Neural cell (in vitro differentiated cells): Measurements from ENCODE around the gene KNOP1. TPM values are rescaled to one million over a fixed set of nuclear protein-coding genes. Genes with fewer than 3 reads are reported as not detected.

Experiments used
- H2AFZ ChIP-seq: fragments of 200-600, 300-800 bp; sonication (generic), shearing (Covaris generic); 2 replicates; pipeline ENCODE4 v1.6.0; 2014; ENCODE audit warnings: low read depth, mild to moderate bottlenecking, antibody characterized with exemption, low read length, moderate library complexity
- H3F3A ChIP-seq: fragments of 200-600 bp; shearing (Covaris generic); 2 replicates; pipeline ENCODE4 v1.6.1; 2016; ENCODE audit warnings: mild to moderate bottlenecking, moderate library complexity, mixed read lengths, antibody characterized with exemption, low read length; ENCODE audit not compliant: insufficient read depth, poor library complexity, severe bottlenecking
- H3K27ac ChIP-seq: fragments of 200-600, 300-800 bp; sonication (generic), shearing (Covaris generic); 2 replicates; pipeline ENCODE4 v1.5.1; 2014; ENCODE audit warnings: mild to moderate bottlenecking, low read length, moderate library complexity
- H3K27me3 ChIP-seq: fragments of 300-800, 200-600 bp; sonication (generic), shearing (Covaris generic); 2 replicates; pipeline ENCODE4 v1.6.0; 2014; ENCODE audit warnings: mild to moderate bottlenecking, low read depth, low read length, moderate library complexity; ENCODE audit not compliant: insufficient read depth
- H3K36me3 ChIP-seq: fragments of 300-800, 200-600 bp; sonication (generic), shearing (Covaris generic); 2 replicates; pipeline ENCODE4 v1.5.1; 2014; ENCODE audit warnings: mild to moderate bottlenecking, antibody characterized with exemption, low read length, moderate library complexity; ENCODE audit not compliant: insufficient read depth
- H3K4me2 ChIP-seq: fragments of 300-800, 200-600 bp; sonication (generic), shearing (Covaris generic); 2 replicates; pipeline ENCODE4 v1.6.0; 2014; ENCODE audit warnings: mild to moderate bottlenecking, low read length
- H3K4me3 ChIP-seq: fragments of 300-800, 200-600 bp; sonication (generic), shearing (Covaris generic); 2 replicates; pipeline ENCODE4 v1.5.1; 2014; ENCODE audit warnings: mild to moderate bottlenecking, low read length, moderate library complexity
- H3K79me2 ChIP-seq: fragments of 200-600 bp; shearing (Covaris generic); replicated peaks from 2 replicates; pipeline ENCODE4 v1.6.0; 2014; ENCODE audit warnings: mild to moderate bottlenecking, low read length, moderate library complexity; ENCODE audit not compliant: insufficient read depth
- H3K9ac ChIP-seq: fragments of 300-800, 200-600 bp; sonication (generic), shearing (Covaris generic); 2 replicates; pipeline ENCODE4 v1.6.1; 2016; ENCODE audit warnings: mild to moderate bottlenecking, low read length, mixed read lengths
- H3K9me2 ChIP-seq: fragments of 200-600 bp; shearing (Covaris generic); 2 replicates; pipeline ENCODE4 v1.6.1; 2016; ENCODE audit warnings: mild to moderate bottlenecking, low read length, mixed read lengths; ENCODE audit not compliant: insufficient read depth
- H3K9me3 ChIP-seq: fragments of 200-600, 300-800 bp; sonication (generic), shearing (Covaris generic); 2 replicates; pipeline ENCODE4 v1.6.1; 2016; ENCODE audit warnings: mild to moderate bottlenecking, mixed run types, low read length, moderate library complexity, mixed read lengths
- H4K20me1 ChIP-seq: fragments of 200-600 bp; shearing (Covaris generic); 2 replicates; pipeline ENCODE4 v1.6.1; 2016; ENCODE audit warnings: mild to moderate bottlenecking, mixed run types; ENCODE audit not compliant: insufficient read depth
- CTCF ChIP-seq: fragments of 450-650 bp; IDR thresholded peaks from 2 replicates; pipeline ENCODE4 v1.5.1; 2014; ENCODE audit warnings: antibody characterized with exemption, mild to moderate bottlenecking, moderate library complexity; ENCODE audit not compliant: poor library complexity, severe bottlenecking
- EP300 ChIP-seq: fragments of 450-650 bp; conservative IDR thresholded peaks from 2 replicates; pipeline ENCODE4 v1.6.1; 2014; ENCODE audit warnings: antibody characterized with exemption, mild to moderate bottlenecking, moderate library complexity; ENCODE audit not compliant: poor library complexity, severe bottlenecking
- MXI1 ChIP-seq: fragments of 450-650 bp; conservative IDR thresholded peaks from 2 replicates; pipeline ENCODE4 v1.6.1; 2014; ENCODE audit warnings: antibody characterized with exemption, mild to moderate bottlenecking; ENCODE audit not compliant: poor library complexity, severe bottlenecking
- POLR2AphosphoS5 ChIP-seq: IDR thresholded peaks from 2 replicates; pipeline ENCODE4 v1.6.1; 2012
- RAD21 ChIP-seq: fragments of 450-650 bp; conservative IDR thresholded peaks from 2 replicates; pipeline ENCODE4 v1.6.1; 2014; ENCODE audit warnings: antibody characterized with exemption, mild to moderate bottlenecking, moderate library complexity
- REST ChIP-seq: IDR thresholded peaks from 2 replicates; pipeline ENCODE4 v1.6.1; 2012; ENCODE audit warnings: borderline replicate concordance
- SMC3 ChIP-seq: fragments of 450-650 bp; conservative IDR thresholded peaks from 2 replicates; pipeline ENCODE4 v1.6.1; 2014; ENCODE audit warnings: antibody characterized with exemption, mild to moderate bottlenecking, moderate library complexity; ENCODE audit not compliant: poor library complexity
- TAF1 ChIP-seq: IDR thresholded peaks from 2 replicates; pipeline ENCODE4 v1.6.1; 2012; ENCODE audit warnings: low read depth
- polyA plus RNA-seq: library from polyadenylated mRNA; depleted of rRNA; stranded (reverse); fragments of >200 nt; gene quantifications from 2 replicates; pipeline ENCODE4 v1.2.3, GENCODE V29; 2014

KNOP1 gene
- polyA plus RNA-seq, 1 donor from 2014 or later: 40.1 TPM

- H3K27me3 ChIP-seq: no peaks in the 10 kb centered on the region
- H3K36me3 ChIP-seq: no peaks in the 10 kb centered on the region
- no peak overlapping the region for H3K27ac ChIP-seq
These were observed 23.0 kb downstream of the KNOP1 start for GRCh38 chr16:19694989-19695388.

GRCh38 chr16:19691161-19691711, 26.8 kb downstream of the KNOP1 start:
- no peak overlapping the region for H3K27ac ChIP-seq
- no peaks in the 10 kb centered on the region for H3K79me2 ChIP-seq
- H2AFZ ChIP-seq: no peak overlapping the region
- H3F3A ChIP-seq: no peaks in the 10 kb centered on the region
- no peaks in the 10 kb centered on the region for H3K27me3 ChIP-seq
- no peaks in the 10 kb centered on the region for H3K9me3 ChIP-seq
- H4K20me1 ChIP-seq: no peaks in the 10 kb centered on the region
- H3K4me3 ChIP-seq: no peak overlapping the region
- no peaks in the 10 kb centered on the region for H3K36me3 ChIP-seq
- no peaks in the 10 kb centered on the region for H3K9me2 ChIP-seq
- H3K4me2 ChIP-seq: no peak overlapping the region
- TF ChIP-seq SMC3: no peak
- no peak overlapping the region for H3K9ac ChIP-seq

More at GRCh38 chr16:19694989-19695388, 23.0 kb downstream of the KNOP1 start:
- H3K4me2 ChIP-seq: no peak overlapping the region
- no peaks in the 10 kb centered on the region for H3K9me3 ChIP-seq
- H2AFZ ChIP-seq: no peak overlapping the region
- H3K9ac ChIP-seq: no peak overlapping the region
- TF ChIP-seq CTCF (no peak), POLR2AphosphoS5 (no peak), REST (no peak), MXI1 (no peak), EP300 (no peak), SMC3 (no peak), RAD21 (no peak), TAF1 (no peak)
- H3F3A ChIP-seq: no peaks in the 10 kb centered on the region
- no peaks in the 10 kb centered on the region for H3K79me2 ChIP-seq
- H4K20me1 ChIP-seq: no peaks in the 10 kb centered on the region
- H3K4me3 ChIP-seq: no peak overlapping the region
- no peaks in the 10 kb centered on the region for H3K9me2 ChIP-seq

DNA sequence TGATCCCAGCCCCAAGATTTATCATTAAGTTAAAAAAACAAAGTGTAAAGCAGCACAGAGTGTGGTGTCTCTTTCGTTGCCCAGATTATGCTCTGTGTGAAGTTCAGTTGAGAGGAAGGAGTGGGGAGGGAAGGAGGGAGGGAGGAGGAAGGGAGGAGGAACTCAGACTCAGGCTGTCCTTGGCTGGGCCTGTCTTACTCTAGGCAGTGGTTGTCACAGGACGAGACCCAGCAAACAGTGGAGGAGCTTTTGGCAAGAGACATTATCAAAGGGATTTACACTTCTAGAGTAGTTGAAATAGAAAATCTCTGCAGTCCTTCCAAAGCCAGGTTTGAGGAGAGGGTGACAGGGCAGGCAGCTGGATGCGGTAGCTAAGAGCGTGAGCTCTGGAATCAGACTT, 27.8 kb downstream of the KNOP1 start:
- H3K27ac ChIP-seq: no peak overlapping the region
- no peak for TF ChIP-seq POLR2AphosphoS5

More for the DNA sequence above, 27.8 kb downstream of the KNOP1 start:
- Histone ChIP-seq H3K27me3 (no peaks in the 10 kb centered on the region), H3K9ac (no peak overlapping the region), H3K9me3 (no peaks in the 10 kb centered on the region), H3F3A (no peaks in the 10 kb centered on the region), H3K4me2 (no peak overlapping the region), H2AFZ (no peak overlapping the region), H3K79me2 (no peaks in the 10 kb centered on the region), H3K4me3 (no peak overlapping the region), H3K9me2 (no peaks in the 10 kb centered on the region), H4K20me1 (no peaks in the 10 kb centered on the region), H3K36me3 (peaks cover 3% of the 10 kb centered on the region)
